Mesenteric fat pad (tissue), 1 donor: ENCODE measurements around the gene RAB11A. TPM values are rescaled to one million over a fixed set of nuclear protein-coding genes. Genes with fewer than 3 reads are reported as not detected.

Source experiments
- DNase-seq: peaks from one replicate; pipeline ENCODE4 v3.0.0-alpha.2; 2020; ENCODE audit warnings: low spot score
- long read RNA-seq: library from polyadenylated mRNA; unstranded; transcript quantifications from one replicate; pipeline ENCODE4 v2.0.0, GENCODE V29; 2020
- total RNA-seq: library from RNA; stranded (reverse); fragmentation: NEBNext Ultra II Directional; extraction: Animal tissue kit (Norgen Biotek cat#: 25700); gene quantifications from one replicate; pipeline ENCODE4 v1.2.1, GENCODE V29; 2021
- donor health status: DM: yes; HTN: yes; CAD: no.

Gene RAB11A
- total RNA-seq, result 207 TPM
- long read RNA-seq, full-length matches to known transcripts, result 131 of 200 reads
- long read RNA-seq, partial matches to known transcripts, result 6 of 200 reads
- long read RNA-seq, other reads (novel, unspliced or antisense), result 63 of 200 reads

GRCh38 chr15:65869126-65869953 is at the start of gene RAB11A:
Gene RAB11A, plus strand, starts transcription at chr15:65869491. Its CDS starts 95 bp downstream, at chr15:65869586.
- peak; percentile 99 for DNase-seq

- DNase-seq, result no peak
These were observed 49.7 kb upstream of the RAB11A start for GRCh38 chr15:65819563-65819960.

- no peak for DNase-seq
These were observed 48.2 kb upstream of the RAB11A start for GRCh38 chr15:65821070-65821469.

DNA sequence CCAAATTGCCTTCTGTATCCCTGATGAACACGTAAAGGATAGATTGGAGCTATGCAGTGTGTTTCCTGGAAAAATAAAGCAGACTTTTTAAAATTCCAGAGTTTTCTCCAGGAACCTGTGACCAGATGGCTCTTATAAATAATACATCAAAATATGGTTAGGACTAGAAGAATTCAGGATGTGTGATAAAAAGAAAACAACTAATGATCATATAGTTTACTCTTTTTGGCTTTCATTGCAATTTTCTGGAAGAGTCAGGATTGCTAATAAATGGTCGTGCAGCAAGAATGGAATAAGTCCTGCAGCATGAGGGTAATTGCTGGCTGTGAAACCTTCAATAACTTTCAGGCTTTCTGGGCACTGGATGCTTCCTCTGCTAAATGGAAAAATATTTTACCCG is 47.0 kb upstream of the RAB11A start:
- no peak for DNase-seq

DNA sequence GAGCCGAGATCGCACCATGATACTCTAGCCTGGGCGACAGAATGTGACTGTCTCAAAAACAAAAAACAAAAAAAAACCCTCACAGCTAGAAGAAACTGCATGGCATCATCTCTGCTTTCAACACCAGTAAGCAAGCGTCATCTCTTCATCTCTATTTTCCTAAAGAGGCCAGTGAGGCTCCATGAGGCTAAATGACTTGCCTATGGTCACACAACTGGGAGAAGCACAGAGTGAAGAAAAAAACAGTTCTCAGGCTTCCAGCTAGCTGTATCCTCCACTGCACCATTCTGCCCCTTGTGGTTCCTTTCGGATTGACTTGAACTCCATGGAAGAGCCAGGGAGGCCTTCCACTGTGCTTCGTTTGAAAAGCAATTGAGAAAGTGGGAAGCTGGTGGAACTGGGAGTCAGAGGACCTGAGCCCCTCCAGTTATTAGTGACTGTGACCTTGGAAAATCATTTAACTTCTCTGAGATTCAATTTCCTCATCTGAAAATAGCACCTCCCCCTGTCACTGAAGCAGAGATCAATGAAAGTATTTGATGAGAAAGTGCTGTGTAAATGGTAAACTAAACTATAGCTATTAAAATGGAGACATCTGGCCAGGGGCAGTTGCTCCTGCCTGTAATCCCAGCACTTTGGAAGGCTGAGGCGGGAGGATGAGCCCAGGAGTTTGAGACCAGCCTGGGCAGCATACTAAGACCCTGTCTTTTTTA is 45.1 kb upstream of the RAB11A start:
- no peak for DNase-seq

DNA sequence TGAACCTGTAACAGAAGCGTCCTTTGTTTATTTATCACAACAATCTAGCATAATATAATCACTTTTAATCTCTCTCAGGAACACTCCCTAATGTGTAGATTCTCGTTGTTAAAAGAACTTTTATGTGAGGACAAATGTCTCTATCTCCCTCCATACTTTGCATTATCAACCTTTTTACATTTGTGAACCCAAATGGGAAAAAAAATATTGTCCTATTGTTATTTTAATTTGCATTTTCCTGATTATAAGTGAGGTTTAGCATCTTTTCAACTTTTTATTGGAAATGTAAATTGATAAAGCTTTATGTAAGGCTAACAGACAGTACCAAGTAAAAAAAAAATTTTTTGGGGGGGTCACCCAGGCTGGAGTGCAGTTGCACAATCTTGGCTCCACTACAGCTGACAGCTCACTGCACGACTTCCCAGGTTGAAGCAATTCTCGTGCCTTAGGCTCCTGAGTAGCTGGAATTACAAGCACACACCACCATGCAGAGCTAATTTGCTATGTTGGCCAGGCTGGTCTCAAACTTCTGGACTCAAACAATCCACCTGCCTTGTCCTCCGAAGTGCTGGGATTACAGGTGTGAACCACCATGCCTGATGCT is 44.2 kb upstream of the RAB11A start:
- DNase-seq, result no peak

DNA sequence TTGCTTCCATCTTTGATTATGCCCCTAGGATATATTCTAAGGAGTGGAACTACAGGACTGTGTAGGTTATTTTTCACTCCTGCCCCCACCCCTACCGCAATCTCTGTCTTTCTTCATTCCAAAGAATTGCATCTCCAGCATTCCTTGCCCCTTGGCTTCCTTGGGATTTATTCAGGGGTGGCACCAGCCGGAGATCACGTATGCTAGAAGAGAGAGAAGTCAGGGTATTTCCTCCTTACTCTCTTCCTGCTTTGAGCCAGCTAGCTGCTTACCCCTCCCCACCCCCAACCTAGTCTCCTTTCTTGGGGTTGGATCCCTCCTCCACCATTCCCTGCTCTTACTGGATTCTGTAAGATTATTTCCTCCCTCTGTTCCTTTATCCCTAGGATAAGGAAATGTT is 42.2 kb upstream of the RAB11A start:
- no peak for DNase-seq

- DNase-seq, result no peak
These were observed 40.7 kb upstream of the RAB11A start for GRCh38 chr15:65828585-65828984.

- DNase-seq, result no peak
These were observed 40.0 kb upstream of the RAB11A start for GRCh38 chr15:65829130-65829764.

- peak; percentile 92 for DNase-seq
These were observed 36.5 kb upstream of the RAB11A start for GRCh38 chr15:65832549-65833364.

DNA sequence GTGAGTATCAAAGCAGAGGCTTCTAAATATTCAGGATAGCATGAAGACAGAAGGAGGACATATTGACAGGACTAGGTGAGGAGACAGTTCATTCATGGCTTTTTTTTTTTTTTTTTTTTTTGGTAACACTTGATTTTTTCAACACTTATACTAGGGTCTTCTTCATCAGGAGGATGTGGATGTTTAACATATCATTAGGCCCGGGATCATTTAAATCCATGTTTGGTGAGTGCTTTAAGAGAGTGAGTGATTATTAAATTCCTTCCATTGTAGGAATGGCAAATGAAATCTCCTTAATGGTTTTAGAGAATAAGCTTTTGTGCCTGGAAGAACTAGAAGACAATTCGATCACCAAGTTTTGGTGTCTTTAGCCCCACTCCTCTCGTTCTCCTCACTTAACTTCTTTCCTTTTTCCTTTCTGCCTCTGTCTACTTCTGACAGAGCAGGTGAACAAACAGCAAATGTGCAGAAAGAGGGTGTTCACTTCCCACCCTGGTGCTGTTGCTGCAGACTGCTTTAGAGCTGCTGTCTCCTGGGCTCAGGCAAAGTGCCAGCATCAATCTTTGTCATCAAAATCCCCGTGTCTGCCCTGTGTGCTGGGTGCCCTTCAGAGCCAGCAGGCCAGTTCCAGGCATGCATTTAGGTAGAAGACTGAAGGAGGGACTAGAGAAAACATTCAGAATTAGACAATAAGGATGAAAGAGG is 35.6 kb upstream of the RAB11A start:
- DNase-seq, result no peak

- no peak for DNase-seq
These were observed 34.5 kb upstream of the RAB11A start for GRCh38 chr15:65834603-65835282.

DNA sequence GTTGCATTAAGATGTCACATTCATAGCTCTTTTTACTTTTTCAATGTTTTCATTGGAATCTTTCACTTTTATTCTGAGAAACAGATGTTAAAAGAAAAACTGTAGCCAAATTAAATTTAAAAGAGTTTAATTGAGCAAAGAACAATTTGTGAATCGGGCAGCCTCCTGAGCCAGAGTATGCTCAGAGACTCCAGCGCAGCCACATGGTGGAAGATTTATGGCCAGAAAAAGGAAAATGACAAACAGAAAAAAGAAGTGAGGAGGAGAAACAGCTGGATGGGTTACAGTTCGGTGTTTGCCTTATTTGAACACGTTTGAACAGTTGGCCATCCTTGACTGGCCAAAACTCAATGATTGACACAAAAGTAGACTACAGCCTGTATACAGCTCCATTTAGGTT is 33.8 kb upstream of the RAB11A start:
- no peak for DNase-seq

DNA sequence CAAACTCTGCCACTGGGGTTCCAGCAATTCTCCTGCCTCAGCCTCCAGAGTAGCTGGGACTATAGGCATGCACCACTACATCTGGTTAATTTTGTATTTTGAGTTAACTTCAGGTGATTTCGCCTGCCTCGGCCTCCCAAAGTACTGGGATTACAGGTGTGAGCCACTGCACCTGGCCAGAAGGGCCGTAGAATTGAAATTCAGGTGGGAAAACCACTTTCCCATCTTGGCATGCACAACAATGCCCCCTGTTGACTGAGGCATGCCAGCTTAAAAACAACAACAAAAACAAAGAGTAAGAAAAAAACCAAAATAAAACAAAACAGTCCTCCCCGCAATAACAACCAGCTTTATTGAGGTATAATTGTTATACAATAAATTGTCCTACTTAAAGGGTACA is 32.6 kb upstream of the RAB11A start:
- no peak for DNase-seq

GRCh38 chr15:65837301-65838294 is 31.7 kb upstream of the RAB11A start:
- no peak for DNase-seq

DNA sequence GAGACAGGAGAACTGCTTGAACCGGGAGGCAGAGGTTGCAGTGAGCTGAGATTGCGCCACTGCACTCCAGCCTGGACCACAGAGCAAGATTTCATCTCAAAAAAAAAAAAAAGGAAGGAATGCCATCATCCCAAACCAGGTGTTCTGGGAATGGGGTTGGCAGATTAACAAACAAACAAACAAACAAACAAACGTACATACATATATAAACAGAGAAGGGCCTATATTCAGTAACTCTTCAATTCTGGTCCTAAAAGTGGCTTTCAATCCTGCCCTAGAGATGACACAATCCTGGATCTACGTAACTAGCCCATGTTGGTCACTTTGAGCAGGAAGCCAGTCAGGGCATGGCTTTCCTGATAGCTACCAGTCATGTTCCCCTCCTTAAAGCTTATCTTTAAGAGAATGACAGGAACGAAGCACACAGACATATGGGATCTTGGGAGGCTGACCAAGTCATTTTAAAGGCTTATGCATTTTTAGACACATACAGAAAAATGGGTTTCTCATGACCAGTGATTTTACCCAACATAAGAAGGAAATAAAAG is 29.9 kb upstream of the RAB11A start:
- DNase-seq, result no peak

DNA sequence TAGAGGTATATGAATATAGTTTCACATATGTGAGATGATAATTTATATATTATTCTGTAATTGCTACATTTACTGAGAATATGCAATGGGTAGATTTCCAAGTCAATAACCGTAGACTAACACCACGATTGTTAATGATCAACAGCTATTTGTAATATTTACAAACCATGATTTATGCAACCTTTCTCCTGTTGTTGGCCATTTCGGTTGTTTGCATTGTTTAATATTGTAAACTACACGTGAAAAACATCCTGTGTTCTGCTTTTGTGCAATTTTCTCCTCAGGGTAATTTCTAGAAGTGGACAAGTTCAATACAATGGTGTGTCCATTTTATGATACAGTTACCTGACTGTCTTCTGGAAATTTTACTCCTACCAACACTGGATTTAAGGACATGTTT is 29.3 kb upstream of the RAB11A start:
- DNase-seq, result no peak
